ENCODE results near the gene PARD3.

- no peak for TF ChIP-seq CTCF (conservative IDR thresholded peaks at IDR 0.05; ENCODE audit: low read depth, low read length)
- no peak for TF ChIP-seq EZH2 (IDR thresholded peaks at IDR 0.05; ENCODE audit: low read length, unreplicated experiment)
- TF ChIP-seq EZH2phosphoT487 (IDR thresholded peaks at IDR 0.05; ENCODE audit: borderline replicate concordance, low read length): no peak
Measured at GRCh38 chr10:34650156-34650555, 164.9 kb downstream of the PARD3 start.
